ENCODE measurements around the gene NEMP1.
"Not testable (repeated sequence)": the region's sequence is repeated elsewhere in the genome, so short reads cannot be mapped to it uniquely, and the experiment has no call there.

Gene NEMP1

DNA sequence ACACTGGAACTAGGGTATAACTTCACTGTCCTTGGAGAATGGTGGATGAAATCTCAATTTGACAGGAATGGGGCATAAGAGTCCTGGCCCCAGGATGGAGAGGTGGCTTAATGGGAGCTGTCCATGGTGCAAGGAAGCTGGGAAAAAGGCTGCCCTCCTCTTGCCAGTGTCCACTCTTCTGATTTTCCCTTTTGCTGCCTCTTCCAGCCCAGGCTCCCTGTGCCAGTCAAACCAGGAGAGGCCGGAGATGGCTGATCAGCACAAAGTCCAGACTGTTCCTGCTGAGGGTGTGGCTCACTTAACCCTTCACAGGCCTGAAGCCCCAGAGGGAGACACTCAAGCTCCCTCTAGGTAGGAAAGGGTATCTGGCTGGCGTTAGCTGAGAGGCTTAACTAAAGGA lies 28.7 kb downstream of the NEMP1 start, which contains the start of gene MYO1A:
Gene MYO1A, minus strand, starts transcription at position 240 of the 400 bp plus-strand sequence. CDS start 1,806 bp downstream, outside the sequence.
- no peak for DNase-seq

DNA sequence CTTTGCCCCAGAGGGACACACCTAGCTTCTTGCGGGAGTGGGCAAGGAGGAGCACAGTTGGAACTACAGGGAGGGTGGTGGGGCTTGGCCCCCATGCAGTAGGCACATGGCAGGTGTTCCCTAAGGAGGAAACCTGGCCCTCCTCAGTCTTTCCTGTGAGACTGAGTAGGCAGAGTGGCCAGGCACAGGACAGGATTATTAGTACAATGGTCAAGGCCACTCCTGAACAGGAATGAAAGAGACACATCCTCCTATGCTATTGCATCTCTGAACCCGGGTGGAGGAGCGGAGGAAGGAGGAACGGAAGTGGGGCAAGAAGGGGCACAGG lies 29.5 kb downstream of the NEMP1 start:
- DNase-seq = no peak

DNA sequence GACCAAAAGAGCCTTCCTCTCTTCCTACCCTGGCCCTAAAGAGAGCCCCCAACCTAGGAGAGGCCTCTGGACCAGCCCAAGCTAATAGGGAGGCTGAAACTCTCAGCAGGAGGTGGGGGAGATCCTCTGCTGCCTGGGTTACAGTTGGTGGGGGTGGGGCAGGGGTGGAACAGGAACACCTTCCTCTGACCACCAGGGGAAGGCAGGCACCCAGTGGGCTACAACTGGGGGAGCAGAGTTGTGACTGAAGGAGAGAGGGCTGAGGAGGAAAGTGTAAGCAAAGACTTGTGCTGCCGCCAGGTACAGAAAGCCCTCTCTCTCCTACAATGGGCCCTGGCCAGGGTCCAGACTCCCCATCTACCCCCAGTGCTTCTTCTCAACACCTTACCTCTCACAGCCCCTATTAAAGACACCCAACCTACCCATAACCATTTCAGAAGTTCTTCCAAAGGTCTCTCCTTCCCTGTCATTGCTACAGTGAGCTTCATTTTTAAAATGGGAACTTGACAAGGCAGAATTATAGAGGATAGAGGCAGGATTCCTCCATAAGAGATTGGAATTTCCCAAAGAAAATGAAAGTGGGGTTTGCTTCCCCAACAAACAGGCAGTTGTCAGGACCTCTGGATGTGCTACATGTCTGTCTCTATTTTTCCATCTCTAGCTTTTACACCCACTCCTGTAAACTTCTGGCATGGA lies 30.0 kb downstream of the NEMP1 start:
- DNase-seq = no peak

DNA sequence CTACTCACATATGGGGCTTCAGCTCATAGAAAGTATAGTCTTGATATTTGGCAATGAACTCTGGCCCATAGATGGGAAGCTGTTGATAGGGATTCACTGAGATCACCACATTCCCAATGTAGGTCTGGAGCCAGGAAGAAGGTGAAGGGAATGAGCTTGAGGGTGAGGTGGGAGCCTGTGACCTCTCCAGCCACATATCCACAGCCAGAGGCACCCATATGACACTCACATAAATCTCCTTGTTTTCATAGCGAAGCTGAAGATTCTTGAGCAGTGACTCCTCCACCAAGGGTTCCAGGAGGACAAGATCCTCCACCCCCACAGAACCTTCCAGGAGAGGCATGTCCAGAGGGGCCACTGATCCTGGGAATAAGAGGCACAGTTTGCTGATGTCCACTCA lies 30.6 kb downstream of the NEMP1 start:
- no peak for DNase-seq

DNA sequence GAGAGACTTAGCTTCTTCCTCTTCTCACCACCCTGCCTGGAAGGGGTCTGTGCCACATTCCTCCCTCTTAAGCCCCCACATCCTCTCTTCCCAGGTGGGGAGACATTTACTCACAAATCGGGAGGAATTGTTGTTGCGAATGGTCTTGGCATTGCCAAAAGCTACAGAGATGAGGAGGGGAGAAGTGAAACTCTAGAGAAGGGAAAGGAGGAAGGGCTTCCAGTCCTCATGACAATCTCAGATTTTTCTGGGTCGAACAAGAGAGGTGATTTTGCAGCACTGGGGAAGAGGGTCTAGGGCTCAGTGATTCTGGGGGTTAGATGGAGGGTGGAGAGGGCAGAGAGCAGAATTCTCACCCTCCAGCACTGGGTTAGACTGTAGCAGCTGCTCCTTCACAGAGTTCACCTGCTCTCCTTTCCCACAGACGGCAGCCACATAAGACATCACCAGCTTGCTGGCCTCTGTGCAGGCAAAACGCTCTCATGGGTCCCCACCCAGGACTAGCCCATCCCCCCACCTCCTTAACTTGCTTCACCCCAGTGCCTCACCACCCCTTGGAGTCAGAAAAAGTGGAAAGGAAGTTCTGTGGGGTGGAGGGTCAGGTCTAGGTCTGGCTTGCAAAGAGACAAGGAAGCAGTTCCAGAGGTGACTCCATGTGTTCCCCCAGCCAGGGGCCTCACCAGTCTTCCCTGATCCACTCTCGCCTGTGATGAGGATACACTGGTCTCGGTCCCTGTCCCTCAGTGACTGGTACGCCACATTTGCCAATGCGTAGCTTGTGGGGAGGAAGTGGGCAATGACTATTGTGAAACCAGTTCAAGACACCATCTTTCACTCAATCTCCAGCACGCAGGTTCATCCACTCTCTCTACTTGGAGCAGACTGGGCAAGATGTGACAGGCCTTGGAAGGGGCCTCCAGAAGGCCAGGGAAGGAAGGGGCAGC lies 31.4 kb downstream of the NEMP1 start:
- peak; percentile 47 for DNase-seq

DNA sequence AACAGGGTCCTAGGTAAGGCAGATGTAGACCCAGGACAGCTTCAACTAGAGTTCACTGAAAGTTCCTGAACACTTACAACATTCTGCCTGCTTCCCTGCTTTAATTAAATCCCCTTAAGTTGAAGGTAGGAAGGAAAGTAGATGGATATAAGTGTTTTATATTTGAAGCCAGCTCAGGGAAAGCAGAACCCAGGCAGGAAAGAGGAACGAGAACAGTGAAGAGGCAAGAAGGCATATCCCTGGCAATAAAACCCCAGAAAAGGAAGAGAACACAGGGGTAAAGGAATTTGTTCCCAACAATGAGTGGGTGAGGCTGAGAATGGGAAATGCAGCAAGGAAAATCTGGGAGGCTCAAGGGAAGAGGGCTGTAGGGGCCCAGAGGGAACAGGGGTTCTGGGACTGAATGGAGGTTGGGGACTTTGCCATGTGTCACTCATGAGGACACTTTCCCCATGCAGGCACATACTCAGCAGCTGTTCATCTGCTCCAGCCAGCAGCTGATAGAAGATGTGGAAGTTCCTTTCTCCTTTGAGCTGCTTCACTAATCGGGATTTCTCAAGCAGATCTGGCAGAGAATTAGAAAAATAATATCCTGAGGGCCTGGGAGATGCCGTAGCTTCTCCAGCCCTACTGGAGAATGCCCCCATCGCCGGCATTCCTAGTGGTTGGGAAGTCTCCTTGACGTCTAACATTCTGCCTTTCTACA lies 32.4 kb downstream of the NEMP1 start:
- no peak for DNase-seq

DNA sequence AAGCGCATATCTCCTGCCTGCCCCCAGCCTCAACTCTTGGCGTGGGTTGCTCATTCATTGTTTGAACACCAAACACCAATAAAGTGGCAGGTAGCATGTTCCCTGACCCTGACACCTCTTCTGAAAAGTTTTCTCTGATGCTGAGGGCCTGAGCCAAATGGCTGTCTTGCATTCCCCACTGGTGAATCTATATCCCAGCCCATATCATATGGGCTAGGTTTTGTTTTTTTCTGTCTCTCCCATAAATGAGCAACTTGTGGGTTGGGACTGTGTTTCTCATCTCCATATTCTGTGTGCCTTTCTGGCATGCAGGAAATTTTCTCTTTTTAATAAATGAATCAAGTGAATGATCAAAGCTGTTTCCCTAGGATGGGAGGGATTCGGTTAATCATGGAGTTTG lies 33.7 kb downstream of the NEMP1 start:
- DNase-seq = no peak

DNA sequence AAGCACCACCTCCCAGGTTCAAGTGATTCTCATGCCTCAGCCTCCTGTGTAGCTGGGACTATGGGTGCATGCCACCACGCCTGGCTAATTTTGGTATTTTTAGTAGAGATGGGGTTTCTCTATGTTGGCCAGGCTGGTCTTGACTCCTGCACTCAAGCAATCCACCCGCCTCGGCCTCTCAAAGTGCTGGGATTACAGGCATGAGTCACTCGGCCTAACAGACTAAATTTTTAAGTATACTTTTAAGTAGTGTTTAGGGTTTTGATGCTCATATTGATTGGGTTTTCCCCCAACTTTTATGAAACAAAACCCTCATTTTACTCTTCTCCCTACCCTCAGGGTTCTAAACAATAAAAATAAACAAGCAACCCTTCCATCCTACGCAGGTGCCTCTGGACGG lies 34.1 kb downstream of the NEMP1 start:
- no peak for DNase-seq

DNA sequence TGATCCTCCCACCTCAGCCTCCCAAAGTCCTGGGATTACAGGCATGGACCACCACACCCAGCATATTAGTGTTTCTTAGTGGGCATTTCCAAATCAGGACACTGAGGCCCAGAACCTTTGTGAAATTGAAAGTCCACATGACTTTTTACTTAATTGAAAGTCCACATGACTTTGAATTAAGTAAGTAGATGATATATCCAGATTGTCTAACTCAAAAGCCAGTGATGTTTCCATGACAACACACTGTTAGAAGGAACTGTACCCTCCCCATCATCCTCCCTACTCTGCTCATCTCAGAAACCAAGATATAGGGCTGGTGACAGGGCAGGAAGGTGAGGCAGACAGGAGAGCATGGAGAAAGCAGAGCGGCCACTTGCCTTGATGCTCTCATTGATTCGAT lies 35.9 kb downstream of the NEMP1 start:
- no peak for DNase-seq

DNA sequence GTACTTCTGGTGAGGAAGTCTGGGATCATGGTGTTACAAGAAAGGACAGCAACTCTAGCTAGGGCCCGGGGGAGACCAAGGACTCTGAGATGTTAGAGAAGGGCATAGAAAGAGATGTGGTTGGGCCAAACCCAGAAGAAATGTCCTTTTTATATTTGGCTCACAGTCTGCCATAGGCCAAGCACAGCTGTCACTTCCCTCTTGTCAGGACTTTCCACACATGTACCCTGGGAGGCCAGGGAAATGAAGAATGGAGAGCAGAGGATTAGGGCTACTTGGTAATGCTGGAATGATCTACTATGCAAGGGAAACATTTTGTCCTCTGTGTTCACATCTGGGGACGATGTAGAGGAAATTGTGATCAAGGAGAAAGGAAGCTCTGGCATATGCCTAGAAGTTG lies 37.8 kb downstream of the NEMP1 start:
- DNase-seq = no peak

DNA sequence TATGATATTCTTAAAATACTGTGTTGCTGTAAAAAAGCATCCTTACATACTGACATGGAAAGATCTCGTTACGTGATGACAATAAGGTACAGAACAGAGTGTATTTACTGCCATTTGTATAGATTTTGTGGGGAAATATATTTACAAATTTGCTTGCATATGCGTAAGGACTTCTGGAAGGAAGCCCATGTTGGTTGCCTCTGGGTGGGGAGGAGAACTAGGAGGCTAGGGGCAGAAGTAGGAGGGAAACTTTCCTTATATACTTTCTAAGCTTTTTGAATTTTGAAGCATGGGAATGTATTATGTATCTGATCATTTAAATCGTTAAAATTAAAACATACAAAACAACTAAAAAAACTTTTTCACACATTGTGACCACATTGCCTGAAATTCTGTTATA lies 38.4 kb downstream of the NEMP1 start:
- no peak for DNase-seq

DNA sequence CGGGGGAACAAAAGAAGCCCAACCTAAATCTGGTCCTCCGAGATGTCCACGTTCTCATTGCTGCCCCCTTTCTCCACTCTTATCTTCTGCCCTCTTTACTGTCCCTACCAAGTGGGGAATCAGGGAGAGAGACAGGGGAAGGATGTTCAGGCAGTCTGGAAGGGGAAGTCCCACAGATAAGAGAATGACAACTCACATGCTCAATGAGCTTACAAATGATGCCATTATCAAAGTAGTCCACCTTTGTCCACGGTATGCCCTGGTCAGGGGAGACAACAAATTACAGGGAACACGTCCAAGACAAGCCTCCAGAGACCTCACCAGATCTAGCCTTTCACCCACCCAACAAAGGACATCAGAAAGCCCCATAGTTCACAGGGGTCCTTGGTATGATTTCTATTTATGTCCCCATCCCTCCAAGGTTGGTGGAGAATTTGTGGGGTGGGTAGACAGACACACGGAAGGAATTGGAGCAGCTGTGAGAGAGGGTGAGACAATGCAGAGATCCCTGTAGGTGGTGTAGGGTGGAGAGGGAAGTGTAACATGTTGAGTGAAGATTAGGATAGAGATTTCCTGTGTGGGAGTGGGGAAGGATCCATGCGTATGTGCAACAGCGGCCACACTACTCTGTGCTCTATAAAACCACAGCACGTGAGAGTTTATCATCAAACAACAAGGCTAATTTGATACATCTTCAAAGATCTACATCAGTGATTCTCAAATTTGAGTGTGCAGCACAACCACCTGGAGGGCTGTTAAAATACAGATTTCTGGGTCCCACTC lies 39.4 kb downstream of the NEMP1 start:
- no peak for DNase-seq

DNA sequence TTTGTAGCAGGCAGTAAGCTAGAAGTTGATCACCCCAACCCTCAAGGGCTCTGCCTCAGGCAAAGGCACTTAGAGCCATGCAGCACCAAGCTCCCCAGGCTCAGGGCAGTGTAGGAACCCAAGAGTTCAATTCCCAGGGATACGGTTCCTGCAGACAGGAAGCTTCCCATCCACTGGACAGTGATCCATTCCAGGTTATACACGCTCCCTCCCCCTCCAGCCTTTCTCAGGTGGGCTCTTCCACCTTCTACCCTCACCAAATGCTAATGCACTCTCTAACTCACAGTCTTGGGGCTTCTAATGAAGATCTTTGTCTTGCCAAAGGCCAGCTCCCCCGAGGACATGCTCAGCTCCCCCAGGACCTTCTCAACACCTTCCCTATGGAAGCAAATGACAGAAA lies 41.3 kb downstream of the NEMP1 start:
- DNase-seq = no peak

DNA sequence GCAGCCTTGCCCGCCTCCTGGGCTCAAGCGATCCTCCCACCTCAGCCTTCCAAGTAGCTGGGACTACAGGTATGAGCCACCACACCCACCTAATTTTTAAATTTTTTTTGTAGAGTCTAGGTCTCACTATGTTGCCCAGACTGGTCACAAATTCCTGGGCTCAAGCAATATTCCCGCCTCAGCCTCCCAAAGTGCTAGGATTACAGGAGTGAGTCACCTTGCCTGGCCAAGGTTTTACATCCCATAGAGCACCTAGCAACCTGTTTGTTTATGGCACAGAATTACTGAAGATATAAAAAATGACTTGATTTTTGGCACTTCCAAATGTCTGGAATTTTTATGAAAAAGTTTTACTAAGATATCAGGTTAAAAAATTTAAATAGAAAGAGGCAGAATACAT lies 45.2 kb downstream of the NEMP1 start:
- DNase-seq = no peak

DNA sequence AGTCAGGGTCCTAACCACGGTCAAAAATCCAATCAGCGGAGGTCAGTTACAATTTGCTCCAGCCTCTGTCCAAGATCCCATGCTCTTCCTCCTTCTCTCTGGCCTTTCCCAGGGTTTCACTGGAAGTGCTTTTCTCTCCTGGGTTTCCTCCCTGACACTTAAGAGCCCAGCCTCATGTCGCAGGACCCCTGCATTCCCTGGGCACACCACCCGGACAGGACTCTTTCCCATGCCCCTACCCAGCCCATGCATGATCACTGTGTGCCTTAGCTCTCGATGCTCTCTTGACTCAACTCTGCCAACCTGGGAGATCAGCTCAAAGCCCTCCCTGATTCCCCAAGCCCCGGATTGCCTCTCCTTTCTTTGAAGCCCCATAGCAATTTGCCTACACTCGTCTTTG lies 46.8 kb downstream of the NEMP1 start:
- DNase-seq = no peak

DNA sequence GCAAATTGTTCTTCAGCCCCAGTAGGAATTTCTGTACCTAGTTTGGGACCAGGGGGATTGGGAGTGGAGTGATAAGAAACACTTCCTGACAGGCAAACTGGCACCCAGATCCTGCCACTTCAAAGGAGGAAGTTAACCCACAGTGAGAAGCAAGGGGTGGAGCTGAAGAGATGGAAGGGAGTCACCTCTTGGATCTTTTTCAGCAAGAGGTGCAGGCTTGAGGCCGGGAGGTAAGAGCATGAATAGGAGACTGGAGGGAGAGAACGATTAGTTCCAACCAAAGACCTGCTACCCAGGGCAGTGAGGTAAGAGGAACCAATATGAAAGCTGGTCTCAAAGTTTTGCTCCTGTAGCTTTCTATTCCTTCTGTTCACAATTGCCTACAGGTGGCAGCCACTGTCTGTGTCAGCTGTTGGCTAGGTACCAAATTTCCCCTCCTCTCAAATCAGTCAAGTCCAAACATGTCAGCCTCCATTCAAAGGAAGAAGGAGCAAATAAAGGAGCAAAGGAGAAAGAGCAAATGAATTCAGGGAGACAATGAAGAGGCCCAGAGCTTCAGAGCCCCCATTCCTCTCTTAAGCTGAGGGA lies 47.4 kb downstream of the NEMP1 start:
- DNase-seq = peak; percentile 20

DNA sequence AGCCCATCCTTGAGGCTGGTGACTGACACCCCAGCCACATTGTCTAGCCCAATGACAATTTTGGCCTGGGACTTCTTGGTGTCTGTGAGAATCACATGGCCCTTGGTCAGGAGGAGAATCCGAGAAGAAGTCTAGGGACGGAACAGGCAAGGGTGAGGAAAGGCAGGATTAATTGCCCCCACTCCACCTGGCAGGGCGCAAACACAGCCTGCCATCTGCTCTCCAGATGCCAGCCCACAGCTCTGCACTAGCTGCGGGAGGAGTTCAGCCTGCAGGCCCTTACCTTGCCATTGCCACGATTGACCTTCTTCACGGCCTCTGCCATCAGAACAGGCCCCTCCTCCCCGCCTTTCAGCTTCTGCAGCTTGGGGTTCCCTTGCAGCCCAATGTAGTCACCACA lies 49.1 kb downstream of the NEMP1 start:
- no peak for DNase-seq

DNA sequence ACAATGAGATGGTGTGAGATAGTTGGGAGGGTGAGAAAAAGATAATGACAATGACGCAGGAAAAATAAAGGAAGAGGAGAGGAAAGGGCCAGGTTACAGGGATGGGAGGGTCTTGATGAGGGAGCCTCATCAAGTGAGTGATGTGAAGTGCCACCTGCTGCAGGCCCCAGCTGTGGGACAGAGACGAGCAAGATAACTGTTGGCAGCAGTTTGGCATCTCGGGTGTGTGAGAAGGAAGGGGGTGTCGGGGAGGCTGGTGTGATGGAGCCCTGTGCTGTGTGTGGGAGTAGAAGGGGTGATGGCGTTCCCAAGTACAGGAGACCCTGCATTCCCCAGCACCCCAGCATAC lies 50.8 kb downstream of the NEMP1 start:
- no peak for DNase-seq

DNA sequence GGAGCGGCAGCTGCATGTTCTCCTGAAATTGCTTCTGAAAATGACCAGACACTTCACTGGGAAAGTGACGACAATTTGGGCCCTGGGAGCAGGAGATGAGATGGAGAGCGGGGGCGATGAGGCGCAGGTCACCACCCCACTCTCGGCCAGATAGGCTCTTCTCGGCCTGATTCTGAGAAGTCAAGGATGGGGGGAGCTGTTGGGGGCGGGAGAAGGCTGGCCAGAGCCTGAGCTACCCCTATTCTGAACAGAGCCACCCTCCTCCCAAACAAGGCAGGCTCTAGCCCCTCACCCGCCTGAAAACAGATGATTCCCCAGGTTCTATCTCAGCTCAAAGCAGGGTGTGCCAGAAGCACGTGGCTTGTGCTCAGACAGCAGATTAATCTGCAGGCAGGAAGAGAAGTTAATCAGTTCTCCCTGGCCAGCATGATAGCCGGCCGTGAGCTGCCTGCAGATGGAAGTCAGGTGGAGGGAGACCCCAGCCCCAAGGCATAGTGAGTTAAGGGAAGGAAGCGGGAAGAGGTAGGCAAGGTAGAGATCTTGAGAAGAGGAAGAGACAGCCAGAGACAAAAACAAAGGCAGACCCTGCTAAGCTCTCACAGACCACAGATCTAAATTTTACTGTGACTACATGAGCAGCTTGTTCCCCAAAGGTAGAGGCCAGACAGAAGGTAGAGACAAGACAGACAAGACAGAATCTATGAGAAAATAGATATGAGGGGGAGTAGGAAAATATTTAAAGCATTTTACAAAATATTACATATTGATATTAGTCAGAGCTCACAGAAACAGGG lies 51.4 kb downstream of the NEMP1 start:
- no peak for DNase-seq

DNA sequence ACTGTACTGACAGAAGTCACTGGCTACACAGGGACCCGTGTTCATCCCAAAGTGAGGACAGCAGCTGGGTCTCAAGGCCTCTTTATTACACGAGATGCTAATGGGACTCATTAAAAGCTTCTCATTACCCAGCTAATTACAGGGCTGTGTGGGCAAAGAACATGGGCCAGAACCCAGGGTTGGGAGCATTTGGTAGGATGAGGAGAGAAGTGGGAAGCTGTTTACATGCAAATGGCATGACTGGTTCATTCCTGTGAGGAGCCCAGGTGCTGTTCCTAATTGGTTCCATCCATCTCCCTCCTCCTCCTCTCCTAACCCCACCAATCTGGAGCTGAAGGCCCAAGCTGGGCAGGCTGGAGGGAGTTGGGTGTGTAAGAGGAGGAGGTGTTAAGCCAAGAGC lies 53.4 kb downstream of the NEMP1 start:
- DNase-seq = no peak

DNA sequence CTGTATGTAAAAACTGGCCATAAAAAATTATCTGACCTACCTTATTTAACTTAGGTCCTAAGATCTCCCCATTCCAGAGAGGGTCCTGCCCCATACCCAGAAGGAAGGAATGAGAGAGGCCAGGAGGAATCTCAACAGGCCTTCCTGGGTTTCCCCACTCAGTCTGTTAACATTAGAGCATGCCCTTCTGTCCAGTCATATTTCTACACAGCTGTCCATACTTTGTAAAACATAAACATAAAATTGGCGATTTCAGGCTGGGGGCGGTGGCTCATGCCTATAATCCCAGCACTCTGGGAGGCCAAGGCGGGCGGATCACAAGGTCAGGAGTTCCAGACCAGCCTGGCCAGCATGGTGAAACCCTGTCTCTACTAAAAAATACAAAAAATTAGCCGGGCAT lies 56.3 kb downstream of the NEMP1 start:
- not testable (repeated sequence) for DNase-seq
